HepG2 (cell line): ENCODE measurements around the gene TRPM1. TPM values are rescaled to one million over a fixed set of nuclear protein-coding genes. Genes with fewer than 3 reads are reported as not detected.

Experiments used
- BCLAF1 ChIP-seq: fragments of 450-650 bp; IDR thresholded peaks from 2 replicates; pipeline ENCODE4 v1.6.1; 2017; ENCODE audit warnings: mild to moderate bottlenecking
- DNMT1 ChIP-seq: sonication (generic); formaldehyde crosslinking; IDR thresholded peaks from 2 replicates; pipeline ENCODE4 v1.5.1; 2020; ENCODE audit warnings: mild to moderate bottlenecking, missing genetic modification reagents
- HES4 ChIP-seq: sonication (generic); formaldehyde crosslinking; IDR thresholded peaks from 2 replicates; pipeline ENCODE4 v1.9.0; 2021; ENCODE audit warnings: mild to moderate bottlenecking, missing genetic modification reagents, borderline replicate concordance
- IRF1 ChIP-seq: sonication (generic); formaldehyde crosslinking; IDR thresholded peaks from 2 replicates; pipeline ENCODE4 v1.4.0; 2020; ENCODE audit warnings: low read depth, mild to moderate bottlenecking, missing genetic modification reagents
- KAT7 ChIP-seq: IDR thresholded peaks from 2 replicates; pipeline ENCODE4 v1.6.1; 2018; ENCODE audit warnings: borderline replicate concordance, missing compliant biosample characterization
- MATR3 ChIP-seq: sonication (generic); formaldehyde crosslinking; IDR thresholded peaks from 2 replicates; pipeline ENCODE4 v1.4.0; 2020; ENCODE audit warnings: missing genetic modification reagents
- NCOR1 ChIP-seq: fragments of 200-600 bp; sonication (generic); IDR thresholded peaks from 2 replicates; pipeline ENCODE4 v1.7.0; 2017; ENCODE audit warnings: antibody characterized with exemption, low read length, borderline replicate concordance
- NR3C1 ChIP-seq: sonication (generic); formaldehyde crosslinking; IDR thresholded peaks from 2 replicates; pipeline ENCODE4 v1.4.0; 2020; ENCODE audit warnings: missing genetic modification reagents
- PHF8 ChIP-seq: sonication (generic); formaldehyde crosslinking; IDR thresholded peaks from 2 replicates; pipeline ENCODE4 v1.5.0; 2020; ENCODE audit warnings: missing genetic modification reagents
- SRSF1 ChIP-seq: fragments of 200-400 bp; formaldehyde crosslinking; optimal IDR thresholded peaks from 2 replicates; pipeline ENCODE3; 2017; ENCODE audit warnings: mild to moderate bottlenecking, low read depth, low read length, moderate library complexity
- SRSF4 ChIP-seq: fragments of 200-400 bp; formaldehyde crosslinking; IDR thresholded peaks from one replicate; pipeline ENCODE4 v1.6.1; 2018; ENCODE audit warnings: mild to moderate bottlenecking, low read depth, low read length, moderate library complexity; ENCODE audit not compliant: poor library complexity, severe bottlenecking
- ZNF20 ChIP-seq: sonication (generic); formaldehyde crosslinking; IDR thresholded peaks from 2 replicates; pipeline ENCODE4 v1.4.0; 2020; ENCODE audit warnings: mild to moderate bottlenecking, moderate library complexity, missing genetic modification reagents
- ZNF3 ChIP-seq: IDR thresholded peaks from 2 replicates; pipeline ENCODE4 v1.7.0; 2017; ENCODE audit warnings: inconsistent platforms
- ZNF549 ChIP-seq: sonication (generic); formaldehyde crosslinking; IDR thresholded peaks from 2 replicates; pipeline ENCODE4 v1.5.0; 2020; ENCODE audit warnings: missing genetic modification reagents
- ZNF572 ChIP-seq: sonication (generic); formaldehyde crosslinking; IDR thresholded peaks from 2 replicates; pipeline ENCODE4 v1.5.1; 2020; ENCODE audit warnings: mild to moderate bottlenecking, missing genetic modification reagents
- ZNF574 ChIP-seq: sonication (generic); formaldehyde crosslinking; IDR thresholded peaks from 2 replicates; pipeline ENCODE4 v1.4.0; 2020; ENCODE audit warnings: missing genetic modification reagents
- ZZZ3 ChIP-seq: sonication (generic); formaldehyde crosslinking; IDR thresholded peaks from 2 replicates; pipeline ENCODE4 v1.4.0; 2020; ENCODE audit warnings: missing genetic modification reagents, mild to moderate bottlenecking, borderline replicate concordance
- polyA plus RNA-seq, 8 experiments: library from polyadenylated mRNA; depleted of rRNA in 3 of 8; stranded (reverse) in 7 of 8; unstranded in 1 of 8; fragments of >200 nt; fragmentation: Illumina TruSeq in 4 of 8; extraction: Trizol in 4 of 8; gene quantifications; 2 replicates each; pipeline versions ENCODE4 v1.2.1 to v1.2.3, GENCODE V29; 2011 to 2016; ENCODE audit warnings: low read depth in 4 of 8, missing spikeins in 1 of 8, mixed read lengths in 1 of 8; ENCODE audit not compliant: insufficient read depth in 1 of 8
- total RNA-seq, 5 experiments: library from RNA; depleted of rRNA; stranded (reverse); fragments of >200 nt; fragmentation: Illumina TruSeq; extraction: Trizol; gene quantifications; 2 replicates each; pipeline ENCODE4 v1.2.3, GENCODE V29; 2016; ENCODE audit warnings: low read depth in 1 of 5
- TF ChIP-seq, protein P1 (sequence below): sonication (generic); formaldehyde crosslinking; IDR thresholded peaks from 2 replicates; pipeline ENCODE4 v1.5.1; 2020; ENCODE audit warnings: missing genetic modification reagents, mild to moderate bottlenecking, borderline replicate concordance
- TF ChIP-seq, protein P2 (sequence below): sonication (generic); formaldehyde crosslinking; IDR thresholded peaks from 2 replicates; pipeline ENCODE4 v1.8.0; 2022; ENCODE audit warnings: mild to moderate bottlenecking, missing genetic modification reagents, moderate library complexity
- TF ChIP-seq, protein P3 (sequence below): IDR thresholded peaks from 2 replicates; pipeline ENCODE4 v1.6.1; 2016; ENCODE audit warnings: low read depth, borderline replicate concordance

Gene TRPM1
- total and polyA plus RNA-seq, 2 of the 13 experiments (the other 11 are each of a cell fraction or from before 2014, with no cell fraction given): not detected

DNA sequence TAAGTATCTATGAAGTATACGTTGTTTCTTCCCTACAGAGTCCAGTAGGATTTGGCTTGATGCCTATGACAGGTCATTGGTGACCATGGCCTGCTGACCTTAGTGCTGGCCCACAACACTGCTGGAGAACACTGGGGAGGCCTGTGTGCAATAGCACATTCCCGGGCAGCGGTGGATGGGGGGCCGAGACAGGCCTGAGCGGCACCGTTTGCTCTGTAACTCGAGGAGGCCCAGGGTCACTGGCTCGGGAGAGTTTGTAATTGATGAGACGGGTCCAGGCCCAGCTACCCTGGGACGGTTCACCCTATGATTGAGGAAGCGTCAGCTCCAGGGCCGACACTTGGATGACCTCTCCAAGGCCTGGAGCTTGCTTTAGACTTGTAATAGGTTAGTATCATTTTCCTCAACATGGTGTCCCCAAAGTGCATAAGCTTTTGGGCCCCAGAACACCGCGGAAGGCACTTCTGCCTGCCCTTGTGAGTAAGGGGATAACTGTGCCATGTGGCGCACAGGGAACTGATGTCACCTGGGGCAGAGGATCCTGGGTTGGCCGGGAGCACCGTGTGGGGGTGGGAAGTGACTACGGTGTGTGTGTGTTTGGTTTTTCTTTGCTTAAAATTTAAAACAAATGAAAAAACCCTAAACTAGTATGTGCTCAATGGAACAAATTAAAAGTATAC lies 12.0 kb downstream of the TRPM1 start (continued):
- TF ChIP-seq SRSF1 (no peak), KAT7 (no peak), ZNF20 (no peak), NCOR1 (no peak; the same call in 1 of the 2 replicates), ZNF549 (CRISPR knock-in tag) (no peak), BCLAF1 (no peak), MATR3 (CRISPR knock-in tag) (no peak), SRSF4 (no peak), ZNF574 (CRISPR knock-in tag) (peak; percentile 63), ZZZ3 (CRISPR knock-in tag) (no peak), HES4 (CRISPR knock-in tag) (no peak), ZNF3 (no peak; the same call in 1 of the 2 replicates), PHF8 (CRISPR knock-in tag) (peak; percentile 35; the same call in 1 of the 2 replicates), ZNF572 (CRISPR knock-in tag) (no peak), DNMT1 (CRISPR knock-in tag) (no peak), IRF1 (CRISPR knock-in tag) (no peak), NR3C1 (CRISPR knock-in tag) (no peak)
- TF ChIP-seq, protein P1, sequence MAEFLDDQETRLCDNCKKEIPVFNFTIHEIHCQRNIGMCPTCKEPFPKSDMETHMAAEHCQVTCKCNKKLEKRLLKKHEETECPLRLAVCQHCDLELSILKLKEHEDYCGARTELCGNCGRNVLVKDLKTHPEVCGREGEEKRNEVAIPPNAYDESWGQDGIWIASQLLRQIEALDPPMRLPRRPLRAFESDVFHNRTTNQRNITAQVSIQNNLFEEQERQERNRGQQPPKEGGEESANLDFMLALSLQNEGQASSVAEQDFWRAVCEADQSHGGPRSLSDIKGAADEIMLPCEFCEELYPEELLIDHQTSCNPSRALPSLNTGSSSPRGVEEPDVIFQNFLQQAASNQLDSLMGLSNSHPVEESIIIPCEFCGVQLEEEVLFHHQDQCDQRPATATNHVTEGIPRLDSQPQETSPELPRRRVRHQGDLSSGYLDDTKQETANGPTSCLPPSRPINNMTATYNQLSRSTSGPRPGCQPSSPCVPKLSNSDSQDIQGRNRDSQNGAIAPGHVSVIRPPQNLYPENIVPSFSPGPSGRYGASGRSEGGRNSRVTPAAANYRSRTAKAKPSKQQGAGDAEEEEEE (CRISPR knock-in tag): no peak
- TF ChIP-seq, protein P2, sequence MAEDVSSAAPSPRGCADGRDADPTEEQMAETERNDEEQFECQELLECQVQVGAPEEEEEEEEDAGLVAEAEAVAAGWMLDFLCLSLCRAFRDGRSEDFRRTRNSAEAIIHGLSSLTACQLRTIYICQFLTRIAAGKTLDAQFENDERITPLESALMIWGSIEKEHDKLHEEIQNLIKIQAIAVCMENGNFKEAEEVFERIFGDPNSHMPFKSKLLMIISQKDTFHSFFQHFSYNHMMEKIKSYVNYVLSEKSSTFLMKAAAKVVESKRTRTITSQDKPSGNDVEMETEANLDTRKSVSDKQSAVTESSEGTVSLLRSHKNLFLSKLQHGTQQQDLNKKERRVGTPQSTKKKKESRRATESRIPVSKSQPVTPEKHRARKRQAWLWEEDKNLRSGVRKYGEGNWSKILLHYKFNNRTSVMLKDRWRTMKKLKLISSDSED (CRISPR knock-in tag): no peak
- TF ChIP-seq, protein P3, sequence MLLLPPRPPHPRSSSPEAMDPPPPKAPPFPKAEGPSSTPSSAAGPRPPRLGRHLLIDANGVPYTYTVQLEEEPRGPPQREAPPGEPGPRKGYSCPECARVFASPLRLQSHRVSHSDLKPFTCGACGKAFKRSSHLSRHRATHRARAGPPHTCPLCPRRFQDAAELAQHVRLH (CRISPR knock-in tag): no peak; the same call in 1 of the 2 replicates
